Coronary artery (tissue), 2 donors: ENCODE data around the gene B4GALNT2.
"Not testable (repeated sequence)": the region's sequence is repeated elsewhere in the genome, so short reads cannot be mapped to it uniquely, and the experiment has no call there.

Experiments used
- DNase-seq: peaks from one replicate; pipeline ENCODE4 v3.0.0-alpha.2; 2017; ENCODE audit warnings: low spot score
- H3K27ac ChIP-seq, 2 donors: fragments of 200-600 bp; sonication (generic); one replicate each; pipeline ENCODE4 v1.5.1; 2016 to 2019
- H3K4me3 ChIP-seq: fragments of 200-600 bp; sonication (generic); 2 replicates; pipeline ENCODE4 v1.5.1; 2016; ENCODE audit warnings: mild to moderate bottlenecking, moderate library complexity
- CTCF ChIP-seq: fragments of 200-600 bp; sonication (generic); IDR thresholded peaks from one replicate; pipeline ENCODE4 v1.5.1; 2019; ENCODE audit warnings: antibody characterized with exemption

The B4GALNT2 gene

DNA sequence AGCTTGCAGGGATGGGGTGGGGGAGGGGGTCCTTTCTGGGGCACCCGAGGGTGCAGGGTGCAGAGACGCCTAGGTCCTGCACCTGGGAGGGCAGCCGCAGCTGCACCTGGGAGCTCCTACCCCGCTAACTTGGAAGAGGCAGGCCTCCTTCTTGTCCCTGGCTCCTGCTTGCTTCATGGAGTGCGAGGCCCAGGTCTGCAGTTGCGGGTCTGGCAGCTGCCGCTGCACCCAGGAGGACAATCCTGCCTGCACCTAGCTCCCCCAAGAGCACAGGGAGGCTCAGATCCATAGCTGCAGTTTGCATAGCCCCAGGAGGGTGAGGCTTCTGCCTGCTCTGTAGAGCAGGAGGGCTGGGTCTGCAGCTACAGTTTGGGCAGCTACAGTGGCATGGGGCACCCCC, 51.2 kb downstream of the B4GALNT2 start:
- TF ChIP-seq CTCF: no peak
- no peak overlapping the region for H3K27ac ChIP-seq
- no peak for DNase-seq
- H3K4me3 ChIP-seq: no peak overlapping the region

GRCh38 chr17:49184522-49184921, 52.0 kb downstream of the B4GALNT2 start:
- H3K27ac ChIP-seq, DNase-seq, H3K4me3 ChIP-seq: not testable (repeated sequence)

GRCh38 chr17:49185381-49185780, 52.8 kb downstream of the B4GALNT2 start:
- DNase-seq, H3K4me3 ChIP-seq, H3K27ac ChIP-seq: not testable (repeated sequence)

DNA sequence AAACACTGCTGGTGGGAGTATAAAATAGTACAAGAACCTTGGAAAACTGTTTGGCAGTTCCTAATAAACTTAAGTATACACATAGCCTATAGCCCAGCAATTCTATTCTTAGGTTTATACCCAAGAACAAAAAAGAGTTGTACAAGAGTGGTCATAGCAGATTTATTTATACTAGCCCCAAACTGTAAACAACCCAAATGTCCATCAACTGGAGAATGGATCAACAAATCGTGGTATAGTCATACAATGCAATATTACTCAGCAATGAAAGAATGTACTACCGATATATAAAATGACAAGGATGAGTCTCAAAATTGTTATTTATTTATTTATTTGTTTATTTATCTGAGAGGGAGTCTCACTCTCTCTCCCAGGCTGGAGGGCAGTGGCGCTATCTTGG, 54.7 kb downstream of the B4GALNT2 start:
- no peak for DNase-seq
- no peak for TF ChIP-seq CTCF

GRCh38 chr17:49190932-49191331, 58.4 kb downstream of the B4GALNT2 start:
- no peak for TF ChIP-seq CTCF
- H3K4me3 ChIP-seq: no peak overlapping the region
- no peak for DNase-seq
- no peak overlapping the region for H3K27ac ChIP-seq

More for the DNA sequence above, 54.7 kb downstream of the B4GALNT2 start:
- Histone ChIP-seq H3K4me3 (no peak overlapping the region), H3K27ac (no peak overlapping the region)

GRCh38 chr17:49191409-49191916, 58.9 kb downstream of the B4GALNT2 start:
- TF ChIP-seq CTCF: no peak
- no peak for DNase-seq
- H3K27ac ChIP-seq: peak overlapping the region; percentile 99
- peak overlapping the region; percentile 88 for H3K4me3 ChIP-seq

GRCh38 chr17:49191917-49192741, 59.6 kb downstream of the B4GALNT2 start:
- peak; percentile 5 for TF ChIP-seq CTCF
- peak; percentile 98 for DNase-seq
- Histone ChIP-seq H3K27ac (peak overlapping the region; percentile 99), H3K4me3 (peak overlapping the region; percentile 88)
